Activated T-helper 2 cell treated with anti-CD3 and anti-CD28 coated beads, Interferon-gamma antibody, Interleukin-2, Interleukin-4, amounts not matched to agents 10 μg/mL and 5 μg/mL and 100 μg/mL, durations not matched to agents 14 hours and 24 hours and 36 hours (primary cell): Measurements from ENCODE around the gene IER5L. TPM values are rescaled to one million over a fixed set of nuclear protein-coding genes. Genes with fewer than 3 reads are reported as not detected.
A peak's percentile ranks its signal among the peaks of the same experiment; 100 is the strongest.

Experiments used
- DNase-seq: peaks from one replicate; pipeline ENCODE4 v3.0.0; 2021; ENCODE audit warnings: low spot score
- H3K27ac Mint-ChIP-seq: one replicate; pipeline ENCODE4 v1.8.0; 2021; ENCODE audit warnings: mixed read lengths
- H3K27me3 Mint-ChIP-seq: one replicate; pipeline ENCODE4 v1.8.0; 2021; ENCODE audit warnings: low read depth, mixed read lengths
- H3K36me3 Mint-ChIP-seq: one replicate; pipeline ENCODE4 v1.8.0; 2021; ENCODE audit warnings: low read depth, mixed read lengths
- H3K4me1 Mint-ChIP-seq: one replicate; pipeline ENCODE4 v1.8.0; 2021; ENCODE audit warnings: low read depth, mixed read lengths
- H3K4me3 Mint-ChIP-seq: one replicate; pipeline ENCODE4 v1.8.0; 2021; ENCODE audit warnings: low read depth, mild to moderate bottlenecking, moderate library complexity, mixed read lengths
- H3K9me3 Mint-ChIP-seq: one replicate; pipeline ENCODE4 v1.8.0; 2021; ENCODE audit warnings: mixed read lengths
- intact Hi-C: fragments of 100-400 bp; cut with micrococcal nuclease; formaldehyde crosslinking; loops from one replicate; pipeline ENCODE4 v1.15.1; 2023
- total RNA-seq: library from RNA; stranded (reverse); gene quantifications from 2 replicates; pipeline ENCODE4 v1.2.3, GENCODE V29; 2022

Gene IER5L
- total RNA-seq, 1 donor from 2014 or later: 8.6 TPM

GRCh38 chr9:129143031-129143927, 34.8 kb downstream of the IER5L start:
- intact Hi-C loops: no loop called here
- peak overlapping the region; percentile 21 for H3K4me3 Mint-ChIP-seq

GRCh38 chr9:129142138-129142935, 35.7 kb downstream of the IER5L start:
- no peak for DNase-seq
- H3K4me3 Mint-ChIP-seq: no peak overlapping the region
- no peaks in the 10 kb centered on the region for H3K9me3 Mint-ChIP-seq
- H3K27me3 Mint-ChIP-seq: no peaks in the 10 kb centered on the region
- intact Hi-C loops: no loop called here
- H3K27ac Mint-ChIP-seq: peak overlapping the region; percentile 82
- peaks cover 24% of the 10 kb centered on the region for H3K36me3 Mint-ChIP-seq
- H3K4me1 Mint-ChIP-seq: peaks cover 37% of the 10 kb centered on the region

More at GRCh38 chr9:129143031-129143927, 34.8 kb downstream of the IER5L start:
- Mint-ChIP-seq H3K36me3 (peaks cover 21% of the 10 kb centered on the region), H3K27me3 (no peaks in the 10 kb centered on the region), H3K9me3 (no peaks in the 10 kb centered on the region), H3K27ac (peak overlapping the region; percentile 82), H3K4me1 (peaks cover 37% of the 10 kb centered on the region)
- DNase-seq: peak; percentile 54

GRCh38 chr9:129141066-129142041, 36.7 kb downstream of the IER5L start:
- H3K4me3 Mint-ChIP-seq: peak overlapping the region; percentile 86
- DNase-seq: peak; percentile 23
- peaks cover 24% of the 10 kb centered on the region for H3K36me3 Mint-ChIP-seq
- intact Hi-C loops: loop anchor here (2.0 kb wide), 1 partner anchor 347 kb away; no protein-coding TSS in a partner anchor
- no peaks in the 10 kb centered on the region for H3K9me3 Mint-ChIP-seq
- peak overlapping the region; percentile 97 for H3K27ac Mint-ChIP-seq
- H3K27me3 Mint-ChIP-seq: no peaks in the 10 kb centered on the region
- H3K4me1 Mint-ChIP-seq: peaks cover 37% of the 10 kb centered on the region

- Mint-ChIP-seq H3K9me3 (no peaks in the 10 kb centered on the region), H3K4me1 (peaks cover 37% of the 10 kb centered on the region), H3K27me3 (no peaks in the 10 kb centered on the region), H3K36me3 (peaks cover 24% of the 10 kb centered on the region), H3K4me3 (peak overlapping the region; percentile 86), H3K27ac (peak overlapping the region; percentile 97)
- DNase-seq: no peak
- intact Hi-C loops: loop anchor here (1.0 to 2.0 kb wide), 4 partner anchors 273 to 470 kb away; no protein-coding TSS in a partner anchor
Observed at GRCh38 chr9:129140397-129141065, 37.5 kb downstream of the IER5L start.

- H3K27me3 Mint-ChIP-seq: no peaks in the 10 kb centered on the region
- DNase-seq: peak; percentile 77
- H3K27ac Mint-ChIP-seq: peak overlapping the region; percentile 97
- peaks cover 37% of the 10 kb centered on the region for H3K4me1 Mint-ChIP-seq
- intact Hi-C loops: loop anchor here (1.0 to 10.0 kb wide), 7 partner anchors 36 to 645 kb away; no protein-coding TSS in a partner anchor
- H3K36me3 Mint-ChIP-seq: peaks cover 24% of the 10 kb centered on the region
- peak overlapping the region; percentile 86 for H3K4me3 Mint-ChIP-seq
- H3K9me3 Mint-ChIP-seq: no peaks in the 10 kb centered on the region
Observed at GRCh38 chr9:129139993-129140396, 38.1 kb downstream of the IER5L start.

GRCh38 chr9:129139233-129139992, 38.6 kb downstream of the IER5L start:
- Mint-ChIP-seq H3K36me3 (peaks cover 28% of the 10 kb centered on the region), H3K27me3 (no peaks in the 10 kb centered on the region), H3K4me1 (peaks cover 37% of the 10 kb centered on the region), H3K9me3 (no peaks in the 10 kb centered on the region), H3K4me3 (peak overlapping the region; percentile 86), H3K27ac (peak overlapping the region; percentile 97)
- peak; percentile 72 for DNase-seq
- intact Hi-C loops: loop anchor here (1.0 to 10.0 kb wide), 3 partner anchors 37 to 645 kb away; no protein-coding TSS in a partner anchor

- no peak for DNase-seq
- Mint-ChIP-seq H3K4me3 (no peak overlapping the region), H3K27ac (peak overlapping the region; percentile 97), H3K27me3 (no peaks in the 10 kb centered on the region), H3K9me3 (no peaks in the 10 kb centered on the region), H3K4me1 (peaks cover 34% of the 10 kb centered on the region), H3K36me3 (peaks cover 27% of the 10 kb centered on the region)
- intact Hi-C loops: loop anchor here (1.0 to 10.0 kb wide), 3 partner anchors 38 to 646 kb away; no protein-coding TSS in a partner anchor
Observed at GRCh38 chr9:129138476-129139232, 39.4 kb downstream of the IER5L start.

- Mint-ChIP-seq H3K27me3 (no peaks in the 10 kb centered on the region), H3K4me1 (peaks cover 32% of the 10 kb centered on the region), H3K9me3 (no peaks in the 10 kb centered on the region), H3K4me3 (no peak overlapping the region), H3K27ac (no peak overlapping the region), H3K36me3 (peaks cover 30% of the 10 kb centered on the region)
- intact Hi-C loops: loop anchor here (2.0 to 10.0 kb wide), 2 partner anchors 359 to 647 kb away; no protein-coding TSS in a partner anchor
- DNase-seq: no peak
Observed at GRCh38 chr9:129138144-129138462, 40.0 kb downstream of the IER5L start.

- Mint-ChIP-seq H3K27me3 (no peaks in the 10 kb centered on the region), H3K4me1 (peaks cover 26% of the 10 kb centered on the region), H3K4me3 (no peak overlapping the region), H3K27ac (no peak overlapping the region), H3K9me3 (no peaks in the 10 kb centered on the region), H3K36me3 (peaks cover 26% of the 10 kb centered on the region)
- intact Hi-C loops: loop anchor here (2.0 to 10.0 kb wide), 2 partner anchors 359 to 647 kb away; no protein-coding TSS in a partner anchor
- no peak for DNase-seq
Observed at GRCh38 chr9:129137292-129138143, 40.5 kb downstream of the IER5L start.
